Esophagus squamous epithelium (tissue), 5 donors: ENCODE measurements around the gene NSUN4. TPM values are rescaled to one million over a fixed set of nuclear protein-coding genes. Genes with fewer than 3 reads are reported as not detected.

Experiments used
- DNase-seq: peaks from one replicate; lab custom pipeline; 2025; lab: John Stamatoyannopoulos, UW
- H3K27ac ChIP-seq, 4 donors: fragments of 200-600 bp; sonication (generic); one replicate each; pipeline ENCODE4 v1.5.1; 2016 to 2019; ENCODE audit warnings: mild to moderate bottlenecking in 1 of 4
- H3K27me3 ChIP-seq, 4 donors: fragments of 200-600 bp; sonication (generic); 1 replicate in 3 of 4; 2 replicates in 1 of 4; pipeline versions ENCODE4 v1.5.1 to v1.6.0; 2017 to 2021; ENCODE audit warnings: antibody characterized with exemption in 1 of 4
- H3K36me3 ChIP-seq, 3 donors: fragments of 200-600 bp; sonication (generic); one replicate each; pipeline ENCODE4 v1.5.1; 2016 to 2019
- H3K4me1 ChIP-seq, 3 donors: fragments of 200-600 bp; sonication (generic); one replicate each; pipeline ENCODE4 v1.5.1; 2017 to 2019
- H3K4me3 ChIP-seq, 4 donors: fragments of 200-600 bp; sonication (generic); 1 replicate in 3 of 4; 2 replicates in 1 of 4; pipeline ENCODE4 v1.5.1; 2016 to 2019; ENCODE audit warnings: mild to moderate bottlenecking in 2 of 4, moderate library complexity in 1 of 4
- H3K9me3 ChIP-seq, 3 donors: fragments of 200-600 bp; sonication (generic); one replicate each; pipeline ENCODE4 v1.5.1; 2016 to 2019
- POLR2A ChIP-seq, 4 donors: fragments of 450-650 bp; IDR thresholded peaks; one replicate each; pipeline ENCODE4 v1.6.1; 2017; ENCODE audit warnings: antibody characterized with exemption in 4 of 4, mild to moderate bottlenecking in 4 of 4, moderate library complexity in 3 of 4
- WGBS, 2 donors: methylation state at CpG; one replicate each; pipeline ENCODE4 v1.1.5; 2018; 5-methylcytosine and 5-hydroxymethylcytosine counted together
- intact Hi-C: fragments of 100-400 bp; cut with DNase I; formaldehyde crosslinking; loops from one replicate; pipeline ENCODE4 v1.15.0; 2022
- total RNA-seq, 4 donors: library from RNA; depleted of rRNA; stranded (reverse); fragments of >200 nt; gene quantifications; one replicate each; pipeline ENCODE4 v1.1.0, GENCODE V29; 2016
- TF ChIP-seq, protein P1 (sequence below), 6 experiments: fragments of 450-650 bp in 4 of 6; fragments of 200-600 bp in 2 of 6; sonication (generic) in 2 of 6; IDR thresholded peaks; one replicate each; pipeline ENCODE4 v1.5.1; 2016 to 2019; ENCODE audit warnings: antibody characterized with exemption in 6 of 6, mild to moderate bottlenecking in 4 of 6, moderate library complexity in 4 of 6
- donor health status: DM: yes; HTN: yes; CAD: no.

NSUN4 gene
- 10 to 100 TPM; 10.1 to 22.1 (median 16.2) TPM for total RNA-seq

DNA sequence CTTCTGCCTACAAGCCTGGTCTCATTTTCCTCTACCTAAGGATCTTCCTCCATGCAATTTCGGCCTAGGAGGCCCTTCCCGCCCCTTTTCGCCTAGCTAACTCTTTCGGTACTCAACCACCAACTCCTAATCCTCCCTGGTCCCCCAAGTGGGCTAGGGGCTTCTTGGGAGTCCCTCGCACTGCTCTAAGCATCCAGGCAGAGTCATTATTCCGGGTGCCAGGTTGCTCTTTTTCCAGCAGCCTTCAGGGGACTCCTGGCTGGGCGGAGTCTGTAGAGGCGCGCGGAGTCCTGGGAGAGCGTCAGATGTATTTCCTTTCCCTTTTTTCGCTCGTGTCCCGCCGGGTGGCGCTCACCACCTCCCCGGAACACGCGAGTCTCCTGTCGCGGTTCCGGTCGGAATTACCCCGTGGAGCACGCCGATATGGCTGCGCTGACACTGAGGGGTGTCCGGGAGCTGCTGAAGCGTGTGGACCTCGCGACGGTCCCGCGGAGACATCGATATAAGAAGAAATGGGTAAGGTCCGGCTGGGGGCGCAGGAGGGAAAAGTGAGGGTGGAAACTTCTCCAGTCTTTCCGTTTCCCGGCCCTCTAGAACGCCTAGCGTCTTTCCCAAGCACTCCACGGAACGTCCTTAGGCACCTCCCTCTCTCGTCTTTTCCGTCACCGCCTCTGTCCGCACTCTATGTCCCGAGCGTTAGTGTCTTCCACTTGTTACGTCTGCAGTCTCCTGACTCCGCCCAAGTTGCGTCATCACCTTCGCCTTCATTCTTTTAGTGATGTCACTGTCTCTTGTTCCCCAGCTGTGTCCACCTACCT, at the start of gene NSUN4:
TSS of gene NSUN4 (plus strand) at position 404 of the 818 bp plus-strand sequence. CDS start at position 424, 20 bp downstream.
- 0% methylated on average over 25 to 35 of the region's 53 CpGs for WGBS, 2 donors
- DNase-seq = peak; percentile 48
- peak within 1 kb of the TSS; percentile 70 to 81 (median 76) for H3K4me3 ChIP-seq
- H3K4me1 ChIP-seq = peaks cover 4 to 34% (median 12%) of the 10 kb centered on the region in 3 donors
- intact Hi-C loops = loop anchor here (5.0 kb wide), 1 partner anchor 38 kb away; the partner anchor contains the start of genes LRRC41 and UQCRH
- peak within 1 kb of the TSS; percentile 95 to 98 (median 97) for H3K27ac ChIP-seq
- no peaks in the 10 kb centered on the region for H3K27me3 ChIP-seq
- peaks cover 0 to 37% (median 0%) of the 10 kb centered on the region in 3 donors for H3K36me3 ChIP-seq
- no peaks in the 10 kb centered on the region for H3K9me3 ChIP-seq
- TF ChIP-seq, protein P1, sequence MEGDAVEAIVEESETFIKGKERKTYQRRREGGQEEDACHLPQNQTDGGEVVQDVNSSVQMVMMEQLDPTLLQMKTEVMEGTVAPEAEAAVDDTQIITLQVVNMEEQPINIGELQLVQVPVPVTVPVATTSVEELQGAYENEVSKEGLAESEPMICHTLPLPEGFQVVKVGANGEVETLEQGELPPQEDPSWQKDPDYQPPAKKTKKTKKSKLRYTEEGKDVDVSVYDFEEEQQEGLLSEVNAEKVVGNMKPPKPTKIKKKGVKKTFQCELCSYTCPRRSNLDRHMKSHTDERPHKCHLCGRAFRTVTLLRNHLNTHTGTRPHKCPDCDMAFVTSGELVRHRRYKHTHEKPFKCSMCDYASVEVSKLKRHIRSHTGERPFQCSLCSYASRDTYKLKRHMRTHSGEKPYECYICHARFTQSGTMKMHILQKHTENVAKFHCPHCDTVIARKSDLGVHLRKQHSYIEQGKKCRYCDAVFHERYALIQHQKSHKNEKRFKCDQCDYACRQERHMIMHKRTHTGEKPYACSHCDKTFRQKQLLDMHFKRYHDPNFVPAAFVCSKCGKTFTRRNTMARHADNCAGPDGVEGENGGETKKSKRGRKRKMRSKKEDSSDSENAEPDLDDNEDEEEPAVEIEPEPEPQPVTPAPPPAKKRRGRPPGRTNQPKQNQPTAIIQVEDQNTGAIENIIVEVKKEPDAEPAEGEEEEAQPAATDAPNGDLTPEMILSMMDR (IDR thresholded peaks at IDR 0.05) = peak; percentile 53 to 75 (median 58)
- TF ChIP-seq POLR2A (IDR thresholded peaks at IDR 0.05) = peak in 3 of 4 donors; percentile 45 to 84 (median 50)

DNA sequence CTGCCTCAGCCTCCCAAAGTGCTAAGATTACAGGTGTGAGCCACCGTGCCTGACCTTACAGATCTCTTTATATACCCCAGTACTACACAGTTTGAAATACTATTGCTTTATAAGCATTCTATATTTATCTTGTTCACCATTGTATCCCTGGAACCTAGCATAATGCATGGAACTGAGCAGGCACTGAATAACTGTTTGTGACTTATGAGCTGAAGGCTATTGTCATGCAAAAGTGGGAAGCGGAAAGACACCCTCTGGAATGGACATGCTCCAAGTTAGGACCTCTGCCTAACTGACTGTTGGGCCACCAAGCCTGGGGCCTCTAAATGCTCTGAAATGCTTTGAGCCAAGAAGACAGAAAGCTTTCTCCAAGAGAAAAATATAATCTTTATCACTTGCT, 45.3 kb upstream of the NSUN4 start:
- Histone ChIP-seq H3K36me3 (peaks cover 8 to 79% (median 27%) of the 10 kb centered on the region in 3 donors), H3K27ac (no peak overlapping the region), H3K27me3 (no peaks in the 10 kb centered on the region), H3K4me1 (peaks cover 0 to 17% (median 0%) of the 10 kb centered on the region in 3 donors), H3K9me3 (no peaks in the 10 kb centered on the region), H3K4me3 (no peak overlapping the region)
- intact Hi-C loops = no loop called here
- no peak for DNase-seq
- TF ChIP-seq, protein P1 (IDR thresholded peaks at IDR 0.05) = no peak
- TF ChIP-seq POLR2A (IDR thresholded peaks at IDR 0.05) = no peak
- WGBS, 2 donors = 89 to 96% methylated on average over 2 of the region's 2 CpGs

DNA sequence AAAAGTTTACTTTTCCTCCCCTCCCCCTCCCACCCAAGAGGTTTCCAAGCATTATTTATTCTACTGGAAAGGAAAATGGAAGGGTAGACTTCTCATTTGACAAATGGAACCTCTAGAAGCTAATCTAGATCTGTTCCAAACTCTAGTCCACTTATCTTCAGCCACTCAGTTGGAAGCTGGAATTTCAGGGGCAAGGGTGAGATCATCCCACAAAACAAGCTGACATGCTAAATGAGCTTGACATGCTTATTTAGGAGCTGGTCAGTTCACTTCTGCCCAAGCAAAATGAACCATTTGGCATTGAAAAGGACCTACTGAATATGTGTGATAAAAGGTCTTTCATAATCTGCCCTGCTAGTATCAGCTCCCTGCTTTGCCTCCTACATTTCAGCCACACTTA, 42.2 kb upstream of the NSUN4 start:
- H3K27ac ChIP-seq = peak overlapping the region in 1 of 4 donors; percentile 7
- TF ChIP-seq, protein P1 (IDR thresholded peaks at IDR 0.05) = no peak
- TF ChIP-seq POLR2A (IDR thresholded peaks at IDR 0.05) = no peak
- H3K4me3 ChIP-seq = no peak overlapping the region
- no peaks in the 10 kb centered on the region for H3K9me3 ChIP-seq
- H3K36me3 ChIP-seq = peaks cover 8 to 49% (median 27%) of the 10 kb centered on the region in 3 donors
- H3K27me3 ChIP-seq = no peaks in the 10 kb centered on the region
- intact Hi-C loops = no loop called here
- peaks cover 4 to 32% (median 12%) of the 10 kb centered on the region in 3 donors for H3K4me1 ChIP-seq
- no peak for DNase-seq

DNA sequence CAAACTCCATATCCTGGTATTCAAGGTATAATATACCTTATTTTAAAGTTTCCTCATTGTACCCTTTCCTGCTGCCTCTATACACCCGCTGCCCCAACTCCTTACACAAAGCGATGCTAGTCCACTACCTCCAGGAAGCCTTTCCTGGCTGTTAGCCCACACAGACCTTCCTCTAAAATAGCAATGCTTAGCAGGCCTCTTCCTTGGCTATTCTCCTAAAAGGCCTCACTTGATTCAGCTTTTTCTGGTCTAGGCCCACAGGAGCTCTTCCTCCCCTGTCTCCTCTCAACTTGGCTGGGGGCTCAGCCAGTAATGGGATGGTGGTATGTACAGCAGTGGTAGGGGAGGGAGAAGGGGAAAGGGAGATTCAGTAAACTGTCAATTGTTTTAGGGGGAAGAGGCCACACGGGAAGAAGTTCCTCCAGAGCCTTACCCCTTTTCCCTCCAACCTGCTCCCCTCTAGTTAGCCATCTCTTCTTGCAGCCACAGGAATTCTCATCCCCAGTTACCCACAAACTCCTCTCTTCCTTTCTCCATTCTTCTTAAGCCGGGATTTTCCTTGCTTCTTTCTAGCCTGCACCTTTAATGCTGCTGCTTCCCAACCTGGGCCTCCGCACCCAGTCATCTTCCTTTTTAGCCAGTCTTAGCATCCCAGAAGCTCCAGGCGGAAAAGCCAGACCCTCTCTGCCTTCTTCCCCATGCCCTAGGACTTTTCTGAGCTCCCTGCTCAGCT, 39.8 kb upstream of the NSUN4 start:
- no peaks in the 10 kb centered on the region for H3K27me3 ChIP-seq
- peak overlapping the region; percentile 97 to 99 (median 98) for H3K27ac ChIP-seq
- no peaks in the 10 kb centered on the region for H3K9me3 ChIP-seq
- TF ChIP-seq, protein P1 (IDR thresholded peaks at IDR 0.05) = no peak
- H3K4me1 ChIP-seq = peaks cover 18 to 50% (median 27%) of the 10 kb centered on the region in 3 donors
- DNase-seq = no peak
- H3K4me3 ChIP-seq = peak overlapping the region; percentile 78 to 97 (median 84)
- intact Hi-C loops = loop anchor here (5.0 kb wide), 1 partner anchor 41 kb away; the partner anchor contains the start of gene NSUN4
- peaks cover 8 to 24% (median 17%) of the 10 kb centered on the region in 3 donors for H3K36me3 ChIP-seq
- 30 to 45% methylated on average over 6 of the region's 6 CpGs for WGBS, 2 donors
